Erythroblast (primary cell): ENCODE results near the gene XCR1.

Experiments
- DNase-seq, 2 experiments: peaks; one replicate each; lab custom pipeline; 2025; lab: John Stamatoyannopoulos, UW
- GATA1 ChIP-seq: IDR thresholded peaks from 2 replicates; pipeline ENCODE4 v1.6.1; 2011; ENCODE audit warnings: low read depth, mild to moderate bottlenecking, control low read depth, low read length, moderate library complexity
- POLR2A ChIP-seq: IDR thresholded peaks from 2 replicates; pipeline ENCODE4 v1.6.1; 2011; ENCODE audit warnings: mild to moderate bottlenecking, low read length

The XCR1 gene

GRCh38 chr3:46027021-46027705, at the start of gene XCR1:
Gene XCR1, minus strand, starts transcription at chr3:46027483. Its CDS starts 5,536 bp downstream, at chr3:46021947.
- DNase-seq: no peak

GRCh38 chr3:46076606-46077005, 49.3 kb upstream of the XCR1 start:
- TF ChIP-seq POLR2A (no peak), GATA1 (no peak)
- DNase-seq: peak in 1 of 2 experiments; percentile 6

More at GRCh38 chr3:46027021-46027705, at the start of gene XCR1:
- no peak for TF ChIP-seq POLR2A
- TF ChIP-seq GATA1: no peak

- DNase-seq: no peak
- TF ChIP-seq GATA1 (no peak), POLR2A (no peak)
Measured at GRCh38 chr3:46075816-46076215, 48.5 kb upstream of the XCR1 start.

GRCh38 chr3:46071222-46071858, 44.1 kb upstream of the XCR1 start:
- TF ChIP-seq GATA1 (no peak), POLR2A (no peak)
- DNase-seq: no peak

GRCh38 chr3:46070595-46071093, 43.4 kb upstream of the XCR1 start:
- DNase-seq: no peak
- TF ChIP-seq POLR2A (no peak), GATA1 (no peak)

GRCh38 chr3:46068501-46068900, 41.2 kb upstream of the XCR1 start:
- DNase-seq: no peak

GRCh38 chr3:46067401-46067800, 40.1 kb upstream of the XCR1 start:
- DNase-seq: no peak
- TF ChIP-seq GATA1 (no peak), POLR2A (no peak)

More at GRCh38 chr3:46068501-46068900, 41.2 kb upstream of the XCR1 start:
- no peak for TF ChIP-seq GATA1
- TF ChIP-seq POLR2A: no peak

GRCh38 chr3:46065750-46066256, 38.5 kb upstream of the XCR1 start:
- DNase-seq: no peak
- TF ChIP-seq POLR2A (no peak), GATA1 (no peak)

- no peak for DNase-seq
- TF ChIP-seq GATA1 (no peak), POLR2A (no peak)
Measured at GRCh38 chr3:46065294-46065705, 38.0 kb upstream of the XCR1 start.

- no peak for TF ChIP-seq POLR2A
- TF ChIP-seq GATA1: no peak
- DNase-seq: no peak
Measured at GRCh38 chr3:46062679-46063078, 35.4 kb upstream of the XCR1 start.

GRCh38 chr3:46061887-46062286, 34.6 kb upstream of the XCR1 start:
- DNase-seq: no peak
- no peak for TF ChIP-seq GATA1
- TF ChIP-seq POLR2A: no peak

- DNase-seq: no peak
- no peak for TF ChIP-seq GATA1
- TF ChIP-seq POLR2A: no peak
Measured at GRCh38 chr3:46061108-46061720, 33.9 kb upstream of the XCR1 start.

- no peak for TF ChIP-seq GATA1
- no peak for TF ChIP-seq POLR2A
- DNase-seq: no peak
Measured at GRCh38 chr3:46060551-46060950, 33.3 kb upstream of the XCR1 start.

- no peak for DNase-seq
- TF ChIP-seq GATA1 (no peak), POLR2A (no peak)
Measured at GRCh38 chr3:46059432-46059831, 32.1 kb upstream of the XCR1 start.
